Measurements from ENCODE around the gene ADGRG3.

The ADGRG3 gene

GRCh38 chr16:57646388-57647039 is 21.6 kb upstream of the ADGRG3 start:
- DNase-seq = peak; percentile 40 to 49

GRCh38 chr16:57647136-57647875 is 20.8 kb upstream of the ADGRG3 start:
- no peak for DNase-seq

- DNase-seq = peak; percentile 20 to 30
Measured at GRCh38 chr16:57648125-57648524, 20.0 kb upstream of the ADGRG3 start.

GRCh38 chr16:57648581-57649442 is 19.3 kb upstream of the ADGRG3 start:
- peak; percentile 83 to 88 for DNase-seq

GRCh38 chr16:57649443-57649751 is 18.7 kb upstream of the ADGRG3 start:
- DNase-seq = no peak

- DNase-seq = no peak
Measured at GRCh38 chr16:57649846-57650245, 18.3 kb upstream of the ADGRG3 start.

- peak; percentile 28 to 53 for DNase-seq
Measured at GRCh38 chr16:57651344-57652333, 16.5 kb upstream of the ADGRG3 start.

GRCh38 chr16:57652695-57653471 is 15.2 kb upstream of the ADGRG3 start:
- DNase-seq = no peak

GRCh38 chr16:57653936-57654335 is 14.2 kb upstream of the ADGRG3 start:
- no peak for DNase-seq

GRCh38 chr16:57656342-57656955 is 11.7 kb upstream of the ADGRG3 start:
- DNase-seq = no peak

GRCh38 chr16:57657228-57657627 is 10.9 kb upstream of the ADGRG3 start:
- no peak for DNase-seq

- DNase-seq = no peak
Measured at GRCh38 chr16:57658130-57658877, 9.8 kb upstream of the ADGRG3 start.

- DNase-seq = no peak
Measured at GRCh38 chr16:57658878-57659674, 9.0 kb upstream of the ADGRG3 start.

- no peak for DNase-seq
Measured at GRCh38 chr16:57660715-57661463, 7.2 kb upstream of the ADGRG3 start.

GRCh38 chr16:57661510-57661909 is 6.6 kb upstream of the ADGRG3 start:
- DNase-seq = no peak

- DNase-seq = no peak
Measured at GRCh38 chr16:57661936-57662906, 5.9 kb upstream of the ADGRG3 start.

GRCh38 chr16:57663436-57663835 is 4.7 kb upstream of the ADGRG3 start:
- DNase-seq = no peak

Data from CD4-positive, alpha-beta T cell treated with Interleukin-4 for 1 hour (primary cell).